ENCODE data around the gene OR51A4.

- TF ChIP-seq FOXJ2 (tag; IDR thresholded peaks at IDR 0.05) (no peak), ZNF766 (CRISPR knock-in tag; conservative IDR thresholded peaks at IDR 0.05) (no peak), POLR2A (conservative IDR thresholded peaks at IDR 0.05) (no peak), SMARCB1 (IDR thresholded peaks at IDR 0.05; ENCODE audit: insufficient read length, low read depth) (no peak), L3MBTL2 (IDR thresholded peaks at IDR 0.05) (no peak), FOXK1 (CRISPR knock-in tag; IDR thresholded peaks at IDR 0.05; ENCODE audit: borderline replicate concordance) (no peak), ETV1 (tag; conservative IDR thresholded peaks at IDR 0.05; ENCODE audit: low read depth) (no peak), POLR2AphosphoS5 (IDR thresholded peaks at IDR 0.05; ENCODE audit: control insufficient read depth, insufficient read depth, low read depth, low read length) (no peak), EP300 (IDR thresholded peaks at IDR 0.05; ENCODE audit: low read length) (no peak), TAF1 (IDR thresholded peaks at IDR 0.05; ENCODE audit: control insufficient read depth, extremely low read depth, insufficient read depth, low read length, severe bottlenecking) (no peak)
Measured at GRCh38 chr11:4960877-4961276, 13.5 kb upstream of the OR51A4 start.

All from K562 (cell line).